Measurements from ENCODE around the gene KRTAP10-5. TPM values are rescaled to one million over a fixed set of nuclear protein-coding genes. Genes with fewer than 3 reads are reported as not detected.
A peak's percentile ranks its signal among the peaks of the same experiment; 100 is the strongest.

Gene KRTAP10-5
- total and polyA plus RNA-seq, 9 of the 15 experiments (the other 6 are each of a cell fraction or from before 2014, with no cell fraction given): not detected

DNA sequence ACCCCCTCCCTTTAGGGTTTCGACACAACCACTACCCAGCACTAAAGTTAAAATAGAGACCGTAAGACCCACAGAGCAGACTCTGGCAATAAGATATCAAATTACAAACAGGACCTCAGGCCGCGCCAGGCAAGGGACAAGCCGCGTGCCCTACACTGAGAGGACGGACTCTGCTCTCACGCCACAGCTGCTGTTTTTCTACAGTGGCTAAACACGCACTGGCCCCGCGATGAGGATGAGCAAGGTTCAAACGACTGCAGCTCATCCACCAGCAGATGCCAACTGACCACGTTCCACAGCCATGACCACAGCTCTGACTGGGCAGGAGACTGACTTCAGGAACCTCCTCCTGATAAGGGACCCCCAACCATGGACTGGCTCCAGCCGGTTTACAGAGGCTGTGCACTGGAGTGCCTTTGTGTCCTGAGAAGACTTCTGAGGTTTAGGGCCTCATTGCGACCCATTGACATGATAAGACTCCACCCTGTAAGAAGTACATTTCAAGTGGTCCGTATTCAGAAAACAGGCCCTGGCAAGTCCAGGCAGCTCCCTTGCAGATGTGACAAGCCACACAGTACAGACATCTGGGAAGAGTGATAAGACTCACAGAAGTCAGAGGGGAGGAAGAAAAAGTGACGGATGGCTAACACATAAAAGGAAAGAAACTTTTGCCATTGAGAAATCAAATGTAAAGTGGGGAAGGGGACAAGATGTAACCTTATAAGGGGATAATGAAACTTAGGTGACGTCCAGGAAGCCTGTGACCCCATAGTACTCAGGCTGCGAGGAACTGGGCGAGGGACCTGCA is 13.4 kb upstream of the KRTAP10-5 start (continued):
- TF ChIP-seq, protein P1, sequence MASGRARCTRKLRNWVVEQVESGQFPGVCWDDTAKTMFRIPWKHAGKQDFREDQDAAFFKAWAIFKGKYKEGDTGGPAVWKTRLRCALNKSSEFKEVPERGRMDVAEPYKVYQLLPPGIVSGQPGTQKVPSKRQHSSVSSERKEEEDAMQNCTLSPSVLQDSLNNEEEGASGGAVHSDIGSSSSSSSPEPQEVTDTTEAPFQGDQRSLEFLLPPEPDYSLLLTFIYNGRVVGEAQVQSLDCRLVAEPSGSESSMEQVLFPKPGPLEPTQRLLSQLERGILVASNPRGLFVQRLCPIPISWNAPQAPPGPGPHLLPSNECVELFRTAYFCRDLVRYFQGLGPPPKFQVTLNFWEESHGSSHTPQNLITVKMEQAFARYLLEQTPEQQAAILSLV (tag; IDR thresholded peaks at IDR 0.05): no peak; the same call in 1 of the 2 replicates
- TF ChIP-seq ZNF184 (CRISPR knock-in tag; IDR thresholded peaks at IDR 0.05) (no peak), RFX1 (IDR thresholded peaks at IDR 0.05) (no peak), ZNF75A (CRISPR knock-in tag; IDR thresholded peaks at IDR 0.05) (no peak), XRCC4 (IDR thresholded peaks at IDR 0.05; ENCODE audit: extremely low read depth, insufficient read depth, insufficient read length) (no peak), NONO (IDR thresholded peaks at IDR 0.05; ENCODE audit: low read depth in 2 of 2, low read length in 1 of 2) (0 out of 4 replicates have a peak, but pooled peaks of 1 of the 2 experiments have one; percentile 26), HEY1 (CRISPR knock-in tag; IDR thresholded peaks at IDR 0.05; ENCODE audit: borderline replicate concordance) (no peak), STAT5B (CRISPR knock-in tag; IDR thresholded peaks at IDR 0.05) (no peak), MIER1 (IDR thresholded peaks at IDR 0.05; ENCODE audit: low read depth) (no peak)
- TF ChIP-seq, protein P2, sequence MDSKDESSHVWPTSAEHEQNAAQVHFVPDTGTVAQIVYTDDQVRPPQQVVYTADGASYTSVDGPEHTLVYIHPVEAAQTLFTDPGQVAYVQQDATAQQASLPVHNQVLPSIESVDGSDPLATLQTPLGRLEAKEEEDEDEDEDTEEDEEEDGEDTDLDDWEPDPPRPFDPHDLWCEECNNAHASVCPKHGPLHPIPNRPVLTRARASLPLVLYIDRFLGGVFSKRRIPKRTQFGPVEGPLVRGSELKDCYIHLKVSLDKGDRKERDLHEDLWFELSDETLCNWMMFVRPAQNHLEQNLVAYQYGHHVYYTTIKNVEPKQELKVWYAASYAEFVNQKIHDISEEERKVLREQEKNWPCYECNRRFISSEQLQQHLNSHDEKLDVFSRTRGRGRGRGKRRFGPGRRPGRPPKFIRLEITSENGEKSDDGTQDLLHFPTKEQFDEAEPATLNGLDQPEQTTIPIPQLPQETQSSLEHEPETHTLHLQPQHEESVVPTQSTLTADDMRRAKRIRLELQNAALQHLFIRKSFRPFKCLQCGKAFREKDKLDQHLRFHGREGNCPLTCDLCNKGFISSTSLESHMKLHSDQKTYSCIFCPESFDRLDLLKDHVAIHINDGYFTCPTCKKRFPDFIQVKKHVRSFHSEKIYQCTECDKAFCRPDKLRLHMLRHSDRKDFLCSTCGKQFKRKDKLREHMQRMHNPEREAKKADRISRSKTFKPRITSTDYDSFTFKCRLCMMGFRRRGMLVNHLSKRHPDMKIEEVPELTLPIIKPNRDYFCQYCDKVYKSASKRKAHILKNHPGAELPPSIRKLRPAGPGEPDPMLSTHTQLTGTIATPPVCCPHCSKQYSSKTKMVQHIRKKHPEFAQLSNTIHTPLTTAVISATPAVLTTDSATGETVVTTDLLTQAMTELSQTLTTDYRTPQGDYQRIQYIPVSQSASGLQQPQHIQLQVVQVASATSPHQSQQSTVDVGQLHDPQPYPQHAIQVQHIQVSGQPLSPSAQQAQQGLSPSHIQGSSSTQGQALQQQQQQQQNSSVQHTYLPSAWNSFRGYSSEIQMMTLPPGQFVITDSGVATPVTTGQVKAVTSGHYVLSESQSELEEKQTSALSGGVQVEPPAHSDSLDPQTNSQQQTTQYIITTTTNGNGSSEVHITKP (IDR thresholded peaks at IDR 0.05; ENCODE audit: partially characterized antibody): peak; percentile 89
- TF ChIP-seq, protein P3, sequence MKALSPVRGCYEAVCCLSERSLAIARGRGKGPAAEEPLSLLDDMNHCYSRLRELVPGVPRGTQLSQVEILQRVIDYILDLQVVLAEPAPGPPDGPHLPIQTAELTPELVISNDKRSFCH (CRISPR knock-in tag; IDR thresholded peaks at IDR 0.05): no peak
- TF ChIP-seq, protein P3 (tag; IDR thresholded peaks at IDR 0.05): peak; percentile 87
- TF ChIP-seq, protein P4, sequence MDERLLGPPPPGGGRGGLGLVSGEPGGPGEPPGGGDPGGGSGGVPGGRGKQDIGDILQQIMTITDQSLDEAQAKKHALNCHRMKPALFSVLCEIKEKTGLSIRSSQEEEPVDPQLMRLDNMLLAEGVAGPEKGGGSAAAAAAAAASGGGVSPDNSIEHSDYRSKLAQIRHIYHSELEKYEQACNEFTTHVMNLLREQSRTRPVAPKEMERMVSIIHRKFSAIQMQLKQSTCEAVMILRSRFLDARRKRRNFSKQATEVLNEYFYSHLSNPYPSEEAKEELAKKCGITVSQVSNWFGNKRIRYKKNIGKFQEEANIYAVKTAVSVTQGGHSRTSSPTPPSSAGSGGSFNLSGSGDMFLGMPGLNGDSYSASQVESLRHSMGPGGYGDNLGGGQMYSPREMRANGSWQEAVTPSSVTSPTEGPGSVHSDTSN (CRISPR knock-in tag; IDR thresholded peaks at IDR 0.05; ENCODE audit: low read depth): no peak; the same call in 1 of the 2 replicates
- TF ChIP-seq, protein P4 (tag; conservative IDR thresholded peaks at IDR 0.05; ENCODE audit: low read depth): peak; percentile 94
- TF ChIP-seq, protein P5, sequence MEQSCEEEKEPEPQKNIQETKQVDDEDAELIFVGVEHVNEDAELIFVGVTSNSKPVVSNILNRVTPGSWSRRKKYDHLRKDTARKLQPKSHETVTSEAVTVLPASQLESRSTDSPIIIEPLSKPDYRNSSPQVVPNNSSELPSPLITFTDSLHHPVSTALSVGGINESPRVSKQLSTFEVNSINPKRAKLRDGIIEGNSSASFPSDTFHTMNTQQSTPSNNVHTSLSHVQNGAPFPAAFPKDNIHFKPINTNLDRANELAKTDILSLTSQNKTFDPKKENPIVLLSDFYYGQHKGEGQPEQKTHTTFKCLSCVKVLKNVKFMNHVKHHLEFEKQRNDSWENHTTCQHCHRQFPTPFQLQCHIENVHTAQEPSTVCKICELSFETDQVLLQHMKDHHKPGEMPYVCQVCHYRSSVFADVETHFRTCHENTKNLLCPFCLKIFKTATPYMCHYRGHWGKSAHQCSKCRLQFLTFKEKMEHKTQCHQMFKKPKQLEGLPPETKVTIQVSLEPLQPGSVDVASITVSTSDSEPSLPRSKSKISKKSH (CRISPR knock-in tag; IDR thresholded peaks at IDR 0.05): no peak
- TF ChIP-seq, protein P6, sequence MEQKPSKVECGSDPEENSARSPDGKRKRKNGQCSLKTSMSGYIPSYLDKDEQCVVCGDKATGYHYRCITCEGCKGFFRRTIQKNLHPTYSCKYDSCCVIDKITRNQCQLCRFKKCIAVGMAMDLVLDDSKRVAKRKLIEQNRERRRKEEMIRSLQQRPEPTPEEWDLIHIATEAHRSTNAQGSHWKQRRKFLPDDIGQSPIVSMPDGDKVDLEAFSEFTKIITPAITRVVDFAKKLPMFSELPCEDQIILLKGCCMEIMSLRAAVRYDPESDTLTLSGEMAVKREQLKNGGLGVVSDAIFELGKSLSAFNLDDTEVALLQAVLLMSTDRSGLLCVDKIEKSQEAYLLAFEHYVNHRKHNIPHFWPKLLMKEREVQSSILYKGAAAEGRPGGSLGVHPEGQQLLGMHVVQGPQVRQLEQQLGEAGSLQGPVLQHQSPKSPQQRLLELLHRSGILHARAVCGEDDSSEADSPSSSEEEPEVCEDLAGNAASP (IDR thresholded peaks at IDR 0.05): peak; percentile 92
